Stimulated activated CD8-positive, alpha-beta memory T cell treated with anti-CD3 and anti-CD28 coated beads, Interleukin-2, amount 100 ng/mL, for 48 hours (primary cell): ENCODE data around the gene FPR2.
"Not testable (repeated sequence)": the region's sequence is repeated elsewhere in the genome, so short reads cannot be mapped to it uniquely, and the experiment has no call there.

ENCODE experiments used
- DNase-seq, 2 donors: peaks; one replicate each; pipeline ENCODE4 v3.0.0-alpha.2; 2020; ENCODE audit warnings: low read depth in 2 of 2

FPR2 gene, protein sequence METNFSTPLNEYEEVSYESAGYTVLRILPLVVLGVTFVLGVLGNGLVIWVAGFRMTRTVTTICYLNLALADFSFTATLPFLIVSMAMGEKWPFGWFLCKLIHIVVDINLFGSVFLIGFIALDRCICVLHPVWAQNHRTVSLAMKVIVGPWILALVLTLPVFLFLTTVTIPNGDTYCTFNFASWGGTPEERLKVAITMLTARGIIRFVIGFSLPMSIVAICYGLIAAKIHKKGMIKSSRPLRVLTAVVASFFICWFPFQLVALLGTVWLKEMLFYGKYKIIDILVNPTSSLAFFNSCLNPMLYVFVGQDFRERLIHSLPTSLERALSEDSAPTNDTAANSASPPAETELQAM

DNA sequence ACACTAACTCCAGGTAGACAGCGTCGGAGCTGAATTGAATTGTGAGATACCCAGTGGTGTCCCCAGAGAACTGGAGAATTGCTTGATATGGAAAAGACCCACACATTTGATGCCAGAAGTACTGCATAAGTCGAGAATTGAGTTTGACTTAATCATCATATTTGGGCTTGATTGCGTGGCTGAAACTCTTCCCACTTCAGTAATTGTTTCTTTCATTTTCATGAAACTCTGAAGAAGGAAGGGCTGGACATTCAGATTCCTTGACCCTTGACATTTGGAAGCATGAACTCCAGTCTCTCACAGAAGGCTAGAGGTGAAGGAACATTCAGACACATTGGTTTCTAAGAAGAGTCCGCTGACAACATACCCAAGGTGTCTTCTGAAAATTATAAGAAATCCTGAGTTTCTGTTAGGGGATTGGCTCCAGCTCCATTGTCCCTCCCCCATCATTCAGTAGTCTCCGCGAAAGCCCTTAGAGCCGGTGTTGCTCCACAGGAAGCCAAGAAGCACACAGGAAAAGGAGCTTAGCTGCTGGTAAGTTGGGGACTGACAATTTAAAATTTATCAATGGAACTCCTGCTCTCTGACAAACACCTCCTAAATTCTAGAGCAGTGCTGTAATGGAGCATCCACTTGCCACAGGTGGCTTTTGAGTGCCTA, at the start of gene FPR2:
Gene FPR2, plus strand, starts transcription at position 484 of the 660 bp plus-strand sequence. CDS start 7,479 bp downstream, outside the sequence.
- DNase-seq = no peak

DNA sequence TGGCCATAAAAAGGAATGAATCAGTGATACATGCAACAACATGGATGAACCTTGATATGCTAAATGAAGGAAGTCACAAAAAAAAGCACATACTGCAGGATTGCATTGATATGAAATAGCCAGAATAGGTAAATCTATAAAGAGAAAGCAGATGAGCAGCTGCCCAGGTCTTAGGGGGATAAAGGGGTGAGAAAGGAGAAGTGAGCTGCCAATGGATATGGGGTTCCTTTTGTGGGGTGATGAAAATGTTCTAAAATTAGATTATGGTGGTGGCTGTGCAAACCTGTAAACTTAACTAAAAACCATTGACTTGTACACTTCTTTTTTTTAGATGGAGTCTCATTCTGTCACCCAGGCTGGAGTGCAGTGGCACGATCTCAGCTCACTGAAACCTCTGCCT, 49.3 kb upstream of the FPR2 start:
- DNase-seq = no peak

DNA sequence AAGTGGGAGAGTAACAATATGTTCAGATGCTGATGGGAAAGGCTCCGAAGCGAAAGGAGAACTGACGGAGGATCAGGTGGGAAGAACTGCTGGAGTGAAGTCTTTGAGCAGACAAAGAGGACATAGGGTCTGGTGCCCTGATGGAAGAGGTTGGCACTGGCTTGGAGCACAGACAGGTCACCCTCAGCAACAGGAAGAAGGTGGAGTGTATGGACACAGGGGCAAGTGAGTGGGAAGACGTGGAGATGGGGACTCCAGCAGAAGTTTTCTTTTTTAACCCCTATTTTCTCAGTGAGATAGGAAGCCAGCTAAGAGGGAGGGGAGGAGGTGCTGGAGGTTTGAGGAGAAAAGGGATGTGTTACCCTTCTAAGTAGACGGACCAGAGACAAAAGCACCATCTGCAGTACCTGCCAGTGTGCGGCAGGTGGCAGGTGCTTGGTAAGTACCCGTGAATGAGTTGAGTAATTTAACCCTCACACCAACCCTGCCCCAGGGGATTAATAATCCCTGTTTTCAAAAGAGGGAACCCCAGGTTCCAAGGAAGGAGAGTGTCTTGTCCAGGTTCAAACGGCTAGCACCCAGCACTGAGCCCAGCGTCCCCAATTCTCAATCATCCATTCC, 48.4 kb upstream of the FPR2 start:
- no peak for DNase-seq

DNA sequence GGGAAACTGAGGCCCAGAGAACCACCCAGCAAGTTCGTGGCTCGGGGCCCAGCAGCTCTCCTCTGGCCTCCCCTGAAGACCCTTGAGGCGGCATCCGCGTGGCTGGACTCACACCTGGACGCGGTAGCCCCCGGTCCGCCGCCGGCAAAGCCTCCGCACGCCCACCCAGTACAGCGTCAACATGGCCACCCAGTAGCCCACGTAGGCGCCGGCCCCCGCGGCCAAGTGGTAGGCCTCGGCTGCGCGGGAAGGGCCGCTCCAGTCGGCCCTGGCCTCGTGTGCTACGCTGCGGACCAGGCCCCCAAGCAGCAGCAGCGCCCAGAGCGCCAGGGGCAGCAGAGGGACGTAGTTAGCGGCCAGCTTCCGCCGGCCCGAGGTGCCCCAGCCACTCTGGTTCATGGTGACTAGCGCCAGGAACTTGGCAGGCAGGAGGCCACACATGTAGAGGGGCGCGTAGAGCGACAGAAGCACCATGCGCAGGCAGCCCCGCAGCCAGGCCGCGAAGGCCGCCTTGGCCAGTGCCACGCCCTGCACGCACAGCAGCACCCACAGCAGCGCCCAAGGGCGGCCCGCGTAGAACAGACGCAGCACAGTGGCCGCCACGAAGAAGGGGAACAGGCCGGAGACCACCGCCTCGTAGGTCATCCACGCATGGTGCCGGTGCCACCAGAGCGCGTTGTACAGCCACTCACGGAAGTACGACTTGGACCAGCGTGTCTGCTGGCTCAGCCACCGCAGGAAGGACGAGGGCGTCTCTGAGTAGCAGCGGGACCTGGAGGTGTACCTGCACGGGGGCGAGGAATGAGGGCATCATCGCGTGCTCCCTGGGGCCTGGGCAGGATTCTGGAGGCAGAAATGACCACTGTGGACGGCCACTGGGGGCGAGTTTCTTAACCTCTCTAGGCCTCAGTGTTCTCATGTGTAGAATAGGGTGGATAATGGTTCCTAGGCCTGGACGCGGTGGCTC, 47.4 kb upstream of the FPR2 start:
- no peak for DNase-seq

DNA sequence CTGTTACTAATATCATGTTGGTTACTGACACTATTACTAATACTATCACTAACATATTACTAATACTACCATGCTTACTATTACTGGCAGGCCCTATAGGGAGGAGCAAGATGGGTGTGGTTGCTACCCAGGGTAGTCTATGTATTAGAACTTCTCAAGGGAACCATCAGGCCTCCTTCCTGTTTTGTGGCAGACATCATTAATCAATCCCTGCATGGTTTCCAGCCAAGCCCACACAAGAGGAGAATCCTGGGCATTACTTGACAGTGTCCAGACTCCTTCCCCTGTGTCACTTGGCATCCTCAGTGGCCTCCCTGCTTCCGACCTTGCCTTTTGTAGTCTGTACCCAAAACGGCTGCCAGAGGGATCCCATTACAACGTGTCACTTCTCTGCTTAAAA, 46.1 kb upstream of the FPR2 start:
- DNase-seq = no peak

DNA sequence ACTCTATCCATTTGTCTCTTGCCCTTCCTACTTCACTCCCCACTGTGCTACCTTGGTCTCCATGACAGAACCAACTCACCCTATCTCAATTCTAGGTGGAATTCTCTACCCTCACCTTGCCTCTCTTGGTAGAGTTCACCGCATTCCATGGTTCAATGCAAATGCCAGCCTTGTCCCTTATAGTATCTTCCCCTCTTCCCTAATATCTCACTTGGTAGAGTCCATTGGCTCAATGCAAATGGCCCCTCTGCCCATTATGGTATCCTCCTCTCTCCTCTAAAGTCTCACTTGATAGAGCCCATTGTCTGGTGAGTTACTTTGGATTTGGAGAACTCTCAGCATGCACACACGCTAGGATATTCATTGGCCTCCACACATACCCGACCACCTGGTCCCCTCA, 45.1 kb upstream of the FPR2 start:
- DNase-seq = no peak

DNA sequence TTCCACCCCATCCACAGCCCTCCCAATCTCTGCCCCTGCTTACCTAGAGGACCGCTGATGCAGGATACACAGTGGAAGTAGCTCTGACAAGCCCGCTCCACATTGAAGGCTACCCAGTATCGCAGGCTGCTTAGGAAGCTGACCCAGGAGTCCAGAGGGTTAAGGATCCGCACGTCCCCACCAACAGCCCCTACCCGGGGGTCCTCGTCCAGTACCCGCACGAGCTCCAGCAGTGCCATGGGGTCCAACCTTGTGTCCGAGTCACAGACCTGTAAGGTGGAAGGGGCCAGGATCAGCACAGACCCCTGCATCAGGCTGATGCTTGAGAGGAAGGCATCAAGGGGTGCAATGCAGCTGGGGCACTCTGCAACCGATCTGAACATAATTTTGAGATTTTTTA, 44.1 kb upstream of the FPR2 start:
- DNase-seq = no peak

DNA sequence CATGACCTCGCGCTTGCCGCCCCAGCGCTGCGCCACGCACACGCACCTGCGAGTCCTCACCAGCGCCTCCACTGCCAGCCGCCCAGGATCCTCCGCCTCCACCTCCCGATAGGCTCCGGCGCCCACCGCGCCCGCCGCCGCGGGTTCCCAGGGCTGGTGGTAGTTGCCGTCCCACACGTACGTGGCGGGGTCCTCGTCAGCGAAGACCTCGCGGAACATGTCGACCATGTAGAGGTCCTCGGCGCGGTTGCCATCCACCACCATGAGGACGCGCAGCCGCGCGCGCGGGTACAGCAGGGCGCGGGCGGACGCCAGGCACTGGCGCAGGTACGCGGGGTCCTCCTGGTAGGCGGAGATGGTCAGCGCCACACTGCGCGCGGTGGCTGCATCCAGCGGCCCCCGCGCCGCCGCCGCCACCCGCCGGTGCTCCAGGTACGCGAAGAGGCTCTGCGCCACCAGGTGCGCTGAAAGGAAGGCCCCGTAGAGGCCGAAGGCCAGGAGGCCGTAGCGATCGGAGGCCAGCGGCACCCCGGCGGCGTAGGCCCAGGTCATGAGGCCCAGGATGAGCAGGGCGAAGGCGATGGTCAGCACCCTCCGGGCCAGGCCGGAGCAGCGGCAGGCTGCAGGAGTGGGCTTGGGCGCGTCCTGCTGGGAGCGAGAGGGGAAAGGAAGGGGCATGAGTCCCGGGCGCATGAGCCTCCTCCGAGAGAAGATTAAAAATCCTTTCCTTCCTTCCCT, 41.6 kb upstream of the FPR2 start:
- no peak for DNase-seq

DNA sequence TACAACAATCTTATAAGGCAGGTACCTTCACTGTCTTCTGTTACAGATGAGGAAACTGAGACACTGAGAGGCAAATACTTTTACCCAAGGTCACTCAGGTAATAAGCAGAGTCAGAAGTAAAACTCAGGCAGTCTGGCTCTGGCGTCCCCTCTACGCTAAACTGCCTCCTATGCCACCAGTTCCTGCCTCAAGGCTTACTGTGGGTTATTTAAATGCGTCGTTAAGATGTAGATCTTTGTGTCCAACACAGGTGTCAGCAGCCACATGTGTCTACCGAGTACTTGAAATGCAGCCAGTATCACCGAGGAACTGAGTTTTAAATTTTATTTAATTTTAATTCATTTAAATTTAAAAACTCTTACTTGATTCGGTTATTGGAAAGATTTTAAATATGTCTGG, 39.1 kb upstream of the FPR2 start:
- no peak for DNase-seq

DNA sequence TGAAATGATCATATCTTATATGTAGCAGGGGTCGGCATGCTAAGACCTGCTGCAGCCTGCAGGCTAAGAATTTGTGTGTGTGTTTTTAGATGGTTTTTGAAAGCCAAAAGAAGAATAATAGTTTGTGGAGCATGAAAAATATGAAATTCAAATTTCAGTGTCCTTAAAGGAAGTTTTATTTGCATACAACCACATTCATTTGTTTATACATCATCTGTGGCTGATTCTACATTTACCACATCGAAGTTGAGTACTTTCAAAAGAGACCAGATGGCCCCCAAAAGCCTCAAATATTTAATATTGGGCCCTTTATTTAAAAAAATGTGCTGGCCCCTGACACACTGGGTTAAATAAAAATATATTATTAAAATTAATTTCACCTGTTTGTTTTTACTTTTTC, 38.5 kb upstream of the FPR2 start:
- no peak for DNase-seq

DNA sequence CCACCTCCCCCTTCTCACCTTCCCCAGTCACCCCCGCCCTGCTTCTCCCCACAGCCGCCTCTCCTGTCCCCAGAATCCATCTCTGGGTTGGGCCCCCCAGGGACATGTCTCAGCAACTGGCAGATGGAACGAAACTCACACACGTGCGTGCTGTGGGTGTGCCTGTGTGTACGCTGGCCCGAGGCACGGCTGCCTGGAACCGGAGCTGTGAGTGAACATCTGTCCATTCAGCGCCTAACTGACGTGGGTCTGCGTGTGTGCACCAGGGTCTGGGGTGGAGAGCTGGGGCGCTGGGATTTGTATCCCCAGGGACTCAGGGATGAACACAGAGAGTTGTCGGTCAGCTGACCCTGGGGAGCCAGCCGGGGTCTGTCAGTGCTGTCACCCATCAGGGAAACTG, 36.4 kb upstream of the FPR2 start:
- no peak for DNase-seq

DNA sequence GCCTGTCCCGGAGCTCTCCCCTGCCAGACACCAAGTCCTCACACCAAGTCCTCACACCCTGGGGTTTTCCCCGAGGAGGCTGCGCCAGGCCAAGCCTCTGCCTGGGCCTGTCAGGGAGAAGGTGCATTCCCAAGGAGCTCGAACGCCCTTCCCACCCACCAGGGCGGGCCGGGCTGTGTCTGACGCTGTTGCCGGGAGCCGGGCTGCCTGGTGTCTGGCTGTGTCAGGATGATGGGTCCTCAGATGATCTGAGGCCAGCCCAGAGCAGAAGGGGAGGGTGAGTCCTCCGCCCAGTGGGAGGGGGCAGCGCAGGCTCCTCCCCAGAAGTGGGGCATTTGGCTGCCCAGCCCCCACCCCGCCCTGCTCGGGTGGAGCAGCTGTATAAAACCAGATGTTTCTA, 34.9 kb upstream of the FPR2 start:
- no peak for DNase-seq

DNA sequence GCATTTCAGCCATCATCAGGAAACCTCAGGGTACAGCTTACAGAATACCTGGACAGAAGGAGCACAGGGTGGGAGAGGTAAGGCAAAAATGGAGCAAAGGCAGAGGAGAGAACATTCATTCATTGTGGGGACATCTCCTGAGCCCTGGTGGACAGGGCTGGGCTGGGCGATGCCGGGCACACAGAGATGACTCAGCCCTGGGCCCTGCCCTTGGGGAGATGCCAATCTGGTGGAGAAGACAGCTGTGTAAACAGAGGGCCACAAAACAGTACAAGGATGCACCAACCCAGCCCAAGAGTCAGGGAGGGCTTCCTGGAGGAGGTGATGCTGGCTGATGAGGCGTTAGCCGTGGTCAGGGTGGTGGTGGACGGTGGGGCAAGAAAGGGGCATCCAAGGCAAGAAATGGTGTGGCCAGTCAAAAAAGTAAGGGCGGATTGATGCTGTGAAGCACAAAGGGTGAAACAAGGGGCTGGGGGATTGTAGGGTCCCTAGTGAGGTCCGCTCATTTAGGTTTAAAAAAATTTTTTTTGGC, 33.6 kb upstream of the FPR2 start:
- no peak for DNase-seq

DNA sequence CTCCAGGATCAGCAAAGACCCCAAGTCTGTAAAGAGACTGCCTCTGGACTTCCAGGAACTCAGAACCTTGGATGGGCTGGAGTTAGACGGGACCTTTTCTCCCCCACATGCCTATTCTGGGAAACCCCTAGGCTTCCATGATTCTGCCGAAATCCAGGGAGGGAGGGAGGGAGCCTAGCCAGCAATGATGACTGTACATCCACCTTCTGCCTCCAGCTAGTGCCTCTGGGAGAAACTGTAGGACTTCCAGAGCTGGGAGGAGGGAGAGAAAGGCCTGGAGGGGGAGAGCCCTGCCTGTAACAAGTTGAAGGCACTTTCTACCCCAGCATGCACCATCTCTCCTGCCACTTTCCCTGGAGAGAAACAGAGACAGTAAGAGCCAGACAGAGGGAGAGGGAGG, 31.2 kb upstream of the FPR2 start:
- DNase-seq = no peak

DNA sequence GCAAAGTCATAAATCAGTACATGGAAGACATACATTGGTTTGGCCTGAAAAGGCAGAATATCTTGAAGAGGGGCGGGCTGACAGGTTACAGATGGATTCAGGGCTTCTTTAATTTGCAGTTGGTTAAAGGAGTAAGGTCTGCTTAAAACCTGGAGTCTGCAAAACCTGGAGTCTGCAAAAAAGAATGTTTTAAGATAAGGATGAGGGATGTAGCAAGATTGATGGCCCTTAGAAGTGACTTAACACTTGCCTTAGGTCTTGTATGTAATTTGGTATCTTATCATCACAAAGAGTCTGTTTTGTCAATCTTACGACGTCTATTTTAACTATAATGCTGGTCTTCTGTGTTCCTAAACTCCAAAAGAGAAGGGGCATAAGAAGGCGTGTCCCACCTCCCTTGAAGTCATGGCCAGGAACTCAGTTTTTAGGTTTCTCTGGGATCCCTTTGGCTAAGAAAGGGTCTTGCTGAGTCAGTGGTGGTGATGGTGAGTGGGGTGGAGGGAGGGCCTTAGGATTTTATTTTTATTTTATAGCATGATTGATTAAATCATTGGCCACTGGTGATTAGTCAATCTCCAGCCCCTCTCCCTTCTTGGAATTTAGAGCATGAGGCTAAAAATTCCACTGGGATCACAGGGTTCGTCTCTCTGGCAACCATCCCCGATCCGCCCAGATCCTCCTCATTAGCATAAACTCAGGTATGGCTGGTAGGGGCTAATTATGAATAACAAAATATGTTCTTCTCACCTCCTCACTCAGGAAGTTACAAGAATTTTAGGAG, 27.0 kb upstream of the FPR2 start:
- DNase-seq = no peak

DNA sequence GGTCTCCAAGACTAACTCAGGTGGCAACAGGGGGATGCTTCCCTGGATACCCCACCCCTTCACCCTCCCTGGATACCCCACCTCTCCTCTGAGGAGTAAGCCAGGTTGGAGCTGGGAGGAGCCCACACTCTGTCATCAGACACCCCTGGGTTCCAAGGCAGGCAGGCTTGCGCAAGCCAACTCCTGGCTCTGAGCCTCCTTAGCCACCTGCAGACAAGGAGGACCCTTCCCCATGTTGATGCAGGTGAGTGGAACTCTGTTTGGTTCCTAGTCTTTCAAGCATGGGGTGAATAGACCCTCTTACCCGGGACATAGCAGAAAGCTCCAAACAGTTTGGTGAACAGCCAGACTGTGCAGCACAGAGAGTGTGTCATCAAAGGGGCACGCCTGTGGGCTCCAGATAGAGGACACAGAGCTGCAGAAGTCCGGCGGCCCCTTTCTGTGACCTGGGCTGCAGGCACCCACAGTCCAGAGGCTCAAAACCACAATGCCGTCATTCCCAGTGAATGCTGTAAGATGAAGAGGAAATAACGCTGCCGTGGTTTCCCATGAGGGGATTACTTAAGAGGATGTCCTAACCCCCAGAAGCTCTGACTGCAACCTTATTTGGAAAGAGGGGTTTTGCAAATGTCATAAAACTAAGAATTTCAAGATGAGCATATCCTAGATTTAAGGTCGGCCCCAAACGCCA, 25.1 kb upstream of the FPR2 start:
- no peak for DNase-seq

DNA sequence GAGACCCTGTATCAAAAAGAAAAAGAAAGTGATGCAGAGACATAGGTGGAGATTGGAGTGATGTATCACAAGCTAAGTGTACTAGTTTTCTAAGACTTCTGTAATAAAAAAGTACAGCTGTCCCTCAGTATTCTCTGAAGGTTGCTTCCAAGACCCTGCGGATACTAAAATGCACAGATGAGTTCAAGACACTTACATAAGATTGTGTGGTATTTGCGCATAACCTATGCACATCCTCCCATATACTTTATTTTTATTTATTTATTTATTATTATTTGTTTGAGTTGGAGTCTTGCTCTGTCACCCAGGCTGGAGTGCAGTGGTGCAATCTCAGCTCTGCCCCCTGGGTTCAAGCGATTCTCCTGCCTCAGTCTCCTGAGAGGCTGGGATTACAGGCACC, 23.6 kb upstream of the FPR2 start:
- no peak for DNase-seq

DNA sequence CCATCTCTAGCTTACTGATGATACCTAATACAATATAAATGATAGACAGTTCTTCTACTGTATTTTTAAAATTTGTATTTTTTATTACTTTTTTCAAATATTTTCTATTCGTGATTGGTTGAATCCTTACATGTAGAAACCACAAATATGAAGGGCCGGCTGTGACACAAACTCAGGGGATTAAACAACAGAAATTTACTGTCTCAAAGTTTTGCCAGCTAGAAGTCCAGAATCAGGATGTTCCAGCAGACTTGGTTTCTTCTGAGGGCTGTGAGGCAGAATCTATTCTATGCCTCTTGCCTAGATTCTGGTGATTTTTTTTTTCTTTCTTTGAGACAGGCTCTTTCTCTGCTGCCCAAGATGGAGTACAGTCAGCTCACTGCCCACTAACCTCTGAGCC, 23.1 kb upstream of the FPR2 start:
- no peak for DNase-seq

DNA sequence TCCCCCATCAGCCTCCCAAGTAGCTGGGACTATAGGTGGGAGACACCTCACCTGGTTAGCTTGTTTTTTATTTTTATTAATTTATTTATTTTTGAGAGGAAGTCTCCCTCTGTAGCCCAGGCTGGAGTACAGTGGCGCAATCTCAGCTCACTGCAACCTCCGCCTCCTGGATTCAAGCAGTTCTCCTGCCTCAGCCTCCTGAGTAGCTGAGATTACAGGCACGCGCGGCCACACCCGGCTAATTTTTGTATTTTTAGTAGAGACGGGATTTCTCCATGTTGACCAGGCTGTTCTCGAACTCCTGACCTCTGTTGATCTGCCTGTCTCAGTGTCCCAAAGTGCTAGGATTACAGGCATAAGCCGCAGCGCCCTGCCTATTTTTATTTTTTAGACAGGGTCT, 22.5 kb upstream of the FPR2 start:
- DNase-seq = not testable (repeated sequence)
